CD4-positive, alpha-beta T cell treated with Interleukin-15 for 4 hours (primary cell): Measurements from ENCODE around the gene ETV3.
"Not testable (repeated sequence)": the region's sequence is repeated elsewhere in the genome, so short reads cannot be mapped to it uniquely, and the experiment has no call there.

Experiments
- DNase-seq: peaks from one replicate; pipeline ENCODE4 v3.0.0-alpha.2; 2020; ENCODE audit warnings: low spot score

The ETV3 gene

DNA sequence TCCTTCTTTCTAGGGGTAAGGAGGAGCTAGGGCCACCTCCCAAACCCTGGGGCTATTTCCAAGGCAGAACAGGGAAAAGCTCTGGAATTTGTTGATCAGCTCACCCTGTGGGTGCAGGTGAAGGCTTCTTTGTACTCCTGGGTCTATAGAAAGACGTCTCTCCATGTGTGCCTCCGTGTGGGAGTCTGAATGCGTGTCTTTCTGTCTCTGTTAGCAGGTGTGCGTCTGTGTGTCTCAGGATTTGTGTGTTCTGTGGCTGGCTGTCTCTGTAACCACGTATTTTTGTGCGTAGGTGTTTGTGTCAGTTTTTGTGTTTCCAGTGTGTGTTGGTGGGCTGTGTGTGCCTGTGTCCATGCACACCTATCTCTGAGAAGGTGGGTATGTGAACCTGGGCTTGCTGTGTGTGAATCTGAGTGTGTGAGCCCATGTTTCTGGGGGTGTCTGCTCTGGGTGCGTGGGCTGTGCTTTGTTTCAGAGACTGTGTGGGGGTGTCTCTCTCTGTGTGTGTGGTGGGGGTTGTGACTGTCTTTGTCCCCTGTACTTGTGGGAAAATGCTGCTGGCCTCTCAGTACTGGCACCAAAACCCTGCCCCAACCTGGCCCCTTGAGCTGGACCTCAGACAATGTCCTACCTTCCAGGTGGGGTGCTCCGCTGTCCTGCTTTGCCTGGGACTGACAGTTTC lies 25.9 kb downstream of the ETV3 start:
- no peak for DNase-seq

- DNase-seq, result no peak
These were observed 26.6 kb downstream of the ETV3 start for GRCh38 chr1:157111396-157112165.

- no peak for DNase-seq
These were observed 27.5 kb downstream of the ETV3 start for GRCh38 chr1:157110686-157111085.

GRCh38 chr1:157110003-157110402 lies 28.2 kb downstream of the ETV3 start:
- no peak for DNase-seq

- no peak for DNase-seq
These were observed 29.7 kb downstream of the ETV3 start for GRCh38 chr1:157108448-157108847.

DNA sequence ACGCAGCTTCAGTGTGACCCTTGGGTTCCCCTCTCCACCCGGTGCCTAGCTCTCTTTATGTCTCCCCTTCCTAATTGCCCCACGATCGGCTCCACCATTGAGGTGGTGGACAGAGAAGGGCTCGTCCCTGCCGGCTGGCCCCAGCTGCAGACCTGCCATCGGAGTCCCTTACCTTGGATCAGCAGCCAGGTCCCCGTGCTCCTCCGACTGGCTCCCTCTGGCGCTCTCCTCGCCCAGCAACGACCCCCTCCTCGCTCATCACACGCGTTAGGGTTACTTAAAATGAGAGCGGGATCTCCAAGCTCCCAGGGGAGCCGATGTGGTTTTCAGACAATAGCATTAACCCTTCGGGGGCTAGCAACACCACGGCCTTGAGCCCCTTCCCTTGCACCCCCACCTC lies 30.5 kb downstream of the ETV3 start:
- DNase-seq, result no peak

DNA sequence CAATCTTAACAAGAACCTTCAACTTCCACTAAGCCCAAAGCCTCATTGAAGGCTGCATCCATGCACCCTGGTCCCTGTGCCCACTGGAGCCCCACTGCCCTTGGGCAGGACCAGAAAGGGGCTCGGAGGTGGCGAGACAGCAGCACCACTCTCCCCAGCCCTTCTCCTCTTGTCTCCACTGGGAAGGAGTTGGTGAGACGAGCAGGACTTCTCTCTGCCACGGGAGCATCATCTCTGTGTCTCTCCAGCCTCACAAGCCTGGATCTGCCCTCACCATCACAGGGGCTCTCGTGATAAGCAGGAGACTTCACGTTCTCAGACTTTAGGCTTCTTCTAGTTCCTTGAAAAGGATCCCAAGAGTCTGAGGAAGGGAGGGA lies 31.4 kb downstream of the ETV3 start:
- DNase-seq, result no peak

DNA sequence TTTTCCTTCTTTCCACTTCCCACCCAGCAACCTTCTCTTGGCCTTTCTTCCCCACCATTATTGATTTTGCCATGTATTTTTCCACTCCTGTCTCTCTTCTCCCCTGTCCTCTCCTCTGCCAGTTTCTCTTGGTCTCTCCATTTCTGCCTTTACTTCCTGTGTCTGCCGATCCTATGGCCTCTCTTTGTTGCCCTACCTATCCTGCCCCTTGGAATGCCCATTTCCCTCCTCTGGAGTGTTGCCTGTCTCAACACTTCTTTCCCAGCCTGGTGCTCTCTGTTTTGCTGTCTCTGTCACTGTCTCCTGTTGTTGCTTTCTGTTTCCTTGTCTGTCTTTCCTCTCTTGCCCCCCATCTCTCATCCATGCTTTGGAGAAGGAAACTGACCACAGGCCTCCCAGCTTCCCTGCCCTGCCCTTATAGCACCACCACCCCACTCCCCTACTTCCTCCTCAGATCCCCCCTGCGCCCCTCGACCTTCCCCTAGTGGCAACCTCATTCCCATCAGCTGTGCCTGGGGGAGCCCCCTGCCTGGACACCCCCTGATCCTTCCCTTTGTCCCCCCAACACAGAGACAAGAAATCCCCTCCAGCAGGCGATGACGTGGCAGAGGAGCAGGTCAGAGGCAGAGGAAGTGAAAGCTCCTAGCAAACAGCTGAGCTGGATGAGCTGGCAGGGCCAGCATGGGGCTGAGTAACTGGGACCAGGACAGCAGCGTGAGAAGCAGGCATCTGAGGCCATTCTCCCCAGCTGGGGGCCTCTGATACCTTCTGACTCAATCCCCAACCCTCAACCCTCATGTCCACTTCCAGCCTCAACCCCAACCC lies 32.0 kb downstream of the ETV3 start:
- peak; percentile 14 for DNase-seq

DNA sequence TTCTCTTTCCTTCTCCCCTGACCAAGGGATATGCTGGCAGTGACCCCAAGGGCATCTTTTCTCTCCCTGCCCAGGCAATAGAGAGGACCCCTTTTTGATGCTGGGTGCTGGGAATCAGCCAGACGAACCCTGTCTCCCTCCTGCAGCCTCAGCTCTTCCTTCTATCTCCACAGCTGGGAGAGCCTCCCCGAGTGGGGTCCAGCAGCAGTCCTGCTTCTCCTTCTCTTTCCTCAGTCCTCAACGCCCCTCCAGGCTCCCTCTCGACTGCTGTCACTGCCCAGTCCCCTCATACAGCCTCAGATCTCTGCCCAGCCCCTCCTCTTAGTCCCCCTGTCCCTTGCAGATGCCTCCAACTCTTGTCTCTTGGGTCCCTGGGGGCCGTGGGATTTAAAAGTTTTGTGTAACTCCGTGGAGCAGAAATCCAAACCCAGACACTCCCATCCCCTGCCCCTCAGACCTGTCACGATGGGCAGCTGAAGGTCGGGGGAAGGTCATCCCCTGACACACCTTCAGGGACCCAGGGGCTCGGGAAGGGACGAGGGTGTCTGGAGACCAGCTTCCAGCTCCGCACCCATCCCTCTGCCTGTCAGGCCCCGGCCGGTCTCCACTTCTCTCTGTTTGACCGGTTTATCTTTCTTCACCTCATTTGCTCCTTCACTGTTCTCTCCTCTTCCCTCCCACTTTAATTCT lies 32.8 kb downstream of the ETV3 start:
- DNase-seq, result no peak

- no peak for DNase-seq
These were observed 33.4 kb downstream of the ETV3 start for GRCh38 chr1:157104598-157105293.

DNA sequence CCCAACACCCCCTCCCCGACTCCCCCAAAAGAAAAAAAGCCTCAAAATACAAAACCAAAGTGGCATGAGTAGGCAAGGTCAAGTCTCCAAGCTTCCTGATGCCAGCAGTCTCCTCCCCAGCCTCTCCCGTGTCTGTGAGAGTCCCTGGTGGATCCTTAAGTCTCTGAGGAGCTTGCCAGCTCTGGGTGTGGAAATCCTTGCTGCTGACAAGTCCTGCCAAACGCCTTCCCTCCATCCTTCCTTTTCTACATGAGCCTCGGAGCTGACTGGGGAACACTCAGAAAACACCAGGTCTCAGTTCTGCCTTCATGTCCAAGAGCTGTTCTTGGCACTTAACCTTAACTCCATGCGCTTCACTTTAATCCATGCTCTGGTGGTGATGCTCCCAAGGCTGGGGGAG lies 34.9 kb downstream of the ETV3 start:
- no peak for DNase-seq

DNA sequence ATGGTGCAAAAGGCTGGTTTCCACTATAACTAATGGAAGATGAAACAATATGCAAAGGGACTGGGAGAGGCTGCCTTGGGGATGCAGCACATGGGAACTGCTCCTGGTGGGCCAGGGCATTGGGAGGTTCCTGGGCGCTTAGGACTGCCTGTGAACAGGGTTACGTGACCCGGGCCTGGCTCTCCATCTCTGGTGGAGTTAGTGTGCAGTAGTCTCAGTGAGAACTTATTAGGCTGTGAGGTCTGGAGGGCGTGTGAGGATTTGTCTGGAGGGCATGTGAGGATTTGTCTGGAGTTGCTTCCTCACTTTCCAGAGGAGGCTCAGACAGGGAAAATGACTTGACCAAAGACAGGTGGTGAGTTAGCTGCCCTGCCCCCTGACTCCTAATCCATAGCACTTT lies 37.0 kb downstream of the ETV3 start:
- DNase-seq, result no peak

DNA sequence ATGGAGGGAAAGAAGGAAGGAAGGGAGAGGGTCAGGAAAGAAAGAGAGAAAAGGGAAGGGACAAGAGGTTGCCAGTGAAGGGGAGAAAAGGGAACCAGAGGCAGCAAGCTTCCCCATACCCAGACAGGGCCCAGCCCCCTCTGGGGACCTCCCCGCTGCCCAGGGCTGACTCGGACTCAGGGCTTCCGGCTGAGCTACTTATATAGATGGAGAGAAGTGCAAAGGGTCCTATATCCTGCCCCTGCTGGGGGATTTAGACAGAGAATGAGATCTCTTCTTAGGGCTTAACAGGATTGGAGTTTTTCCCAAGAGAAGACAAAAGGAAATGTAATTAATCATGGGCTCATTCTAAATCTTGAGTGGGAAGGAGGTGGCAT lies 38.6 kb downstream of the ETV3 start, which contains the start of gene ETV3L:
Gene ETV3L (minus strand): TSS at position 176 of the 377 bp plus-strand sequence. CDS start 285 bp downstream, outside the sequence.
- no peak for DNase-seq

DNA sequence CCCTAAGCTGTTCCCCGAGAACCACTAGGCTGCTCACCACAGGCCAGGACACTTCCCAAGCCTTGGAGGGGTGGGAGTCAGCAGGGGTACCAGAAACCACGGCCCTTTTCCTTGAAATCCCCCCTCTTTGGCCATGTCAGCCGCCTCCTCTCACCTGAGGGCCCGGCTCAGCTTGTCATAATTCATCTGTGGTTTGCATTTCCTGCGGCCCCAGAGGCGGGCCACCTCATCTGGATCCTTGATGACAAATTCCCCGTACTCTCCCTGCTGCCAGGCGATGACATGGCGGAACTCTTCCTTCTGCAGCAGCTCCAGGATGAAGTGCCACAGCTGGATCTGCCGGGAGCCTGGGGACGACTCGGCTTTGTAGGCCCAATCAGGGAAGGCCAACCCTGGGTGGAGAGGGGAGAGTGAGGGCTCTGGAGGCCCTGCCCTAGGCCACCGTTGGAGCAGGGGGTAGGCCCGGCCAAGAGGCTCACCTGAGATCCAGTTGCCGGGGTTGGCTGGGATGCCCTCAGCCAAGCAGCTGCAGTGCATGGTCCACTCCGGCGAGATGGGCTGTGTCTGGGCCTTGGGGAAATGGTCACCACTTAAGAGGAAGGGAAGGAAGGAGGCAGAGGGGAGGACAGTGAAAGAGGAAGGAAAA lies 39.1 kb downstream of the ETV3 start:
- DNase-seq, result not testable (repeated sequence)

DNA sequence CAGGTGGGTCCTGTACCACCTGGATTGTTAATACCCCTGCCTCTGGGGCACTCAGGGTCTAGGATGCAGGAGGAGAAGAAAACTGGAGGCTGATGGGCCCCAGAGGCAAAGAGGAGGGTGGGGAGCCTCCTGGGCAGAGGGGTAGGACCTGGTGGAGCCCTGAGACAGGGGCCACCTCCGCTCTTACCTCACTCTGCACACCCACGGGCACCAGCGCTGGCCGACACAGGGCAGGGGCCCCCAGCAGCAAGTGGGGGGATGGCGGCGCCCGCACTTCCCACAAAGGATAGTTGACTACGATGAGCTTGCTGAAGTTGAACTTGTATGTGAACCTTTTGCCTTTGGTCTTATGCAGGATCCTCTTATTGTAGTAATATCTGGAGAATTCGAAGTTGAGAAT lies 39.7 kb downstream of the ETV3 start:
- DNase-seq, result no peak

DNA sequence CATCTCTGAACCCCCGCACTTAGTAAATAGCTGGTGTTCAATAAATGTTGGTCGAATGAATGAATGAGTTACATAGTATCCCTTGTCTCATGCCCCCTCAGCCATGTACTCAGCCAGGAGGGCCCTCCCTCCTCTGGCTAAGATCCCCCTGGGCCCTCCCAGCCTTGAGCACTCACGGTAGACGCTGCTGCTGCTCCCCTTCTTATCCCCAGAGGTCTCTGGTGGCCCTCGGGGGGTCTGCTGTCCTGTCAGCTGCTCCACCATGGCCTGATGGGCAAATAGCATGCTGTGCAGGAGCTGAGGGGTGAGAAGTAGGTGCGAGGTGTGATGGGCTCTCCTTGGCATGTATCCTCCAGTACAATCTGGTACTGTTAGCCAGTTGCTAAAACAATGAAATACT lies 40.5 kb downstream of the ETV3 start:
- DNase-seq, result no peak

- DNase-seq, result no peak
These were observed 41.3 kb downstream of the ETV3 start for GRCh38 chr1:157096881-157097280.

DNA sequence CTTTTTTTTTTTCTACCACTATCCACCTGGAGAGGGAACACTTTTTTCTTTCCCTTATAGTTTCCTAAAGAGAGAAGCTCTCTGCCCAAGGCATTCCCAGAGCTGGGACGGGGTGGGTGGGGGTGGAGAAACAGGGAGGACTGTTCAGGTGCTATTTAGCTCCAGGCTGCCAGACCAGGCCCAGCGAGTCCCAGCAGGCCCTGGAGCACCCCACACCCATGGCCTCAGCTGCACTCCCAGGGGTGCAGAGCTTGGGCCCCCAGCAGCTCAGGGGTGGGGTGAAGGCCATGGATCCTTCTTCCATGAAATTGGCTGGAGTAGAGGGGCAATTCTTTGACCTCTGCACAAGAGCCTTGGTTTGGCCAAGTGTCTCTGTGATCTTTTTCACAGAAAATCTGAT lies 42.6 kb downstream of the ETV3 start:
- DNase-seq, result no peak

- no peak for DNase-seq
These were observed 43.1 kb downstream of the ETV3 start for GRCh38 chr1:157095091-157095490.

DNA sequence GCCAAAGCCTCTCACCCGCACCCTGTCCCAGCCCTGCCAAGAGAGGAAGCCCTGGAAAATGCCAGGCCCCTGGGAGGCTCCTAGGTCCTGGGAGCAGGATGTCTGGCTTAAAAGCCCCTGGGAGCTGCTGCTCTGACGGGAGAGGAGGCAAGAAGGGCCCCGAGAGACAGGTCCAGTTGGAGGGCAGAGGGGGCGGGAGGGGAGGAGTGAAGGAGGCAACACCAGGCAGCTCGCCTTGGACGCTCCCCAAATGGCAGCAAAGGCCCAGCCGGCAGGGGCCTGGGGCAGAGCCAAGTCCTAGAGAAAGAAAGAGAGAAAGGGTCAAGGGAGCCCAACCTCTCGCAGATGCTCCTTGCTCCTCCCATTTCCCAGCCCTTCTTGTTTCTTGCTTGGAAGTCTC lies 45.4 kb downstream of the ETV3 start:
- no peak for DNase-seq

DNA sequence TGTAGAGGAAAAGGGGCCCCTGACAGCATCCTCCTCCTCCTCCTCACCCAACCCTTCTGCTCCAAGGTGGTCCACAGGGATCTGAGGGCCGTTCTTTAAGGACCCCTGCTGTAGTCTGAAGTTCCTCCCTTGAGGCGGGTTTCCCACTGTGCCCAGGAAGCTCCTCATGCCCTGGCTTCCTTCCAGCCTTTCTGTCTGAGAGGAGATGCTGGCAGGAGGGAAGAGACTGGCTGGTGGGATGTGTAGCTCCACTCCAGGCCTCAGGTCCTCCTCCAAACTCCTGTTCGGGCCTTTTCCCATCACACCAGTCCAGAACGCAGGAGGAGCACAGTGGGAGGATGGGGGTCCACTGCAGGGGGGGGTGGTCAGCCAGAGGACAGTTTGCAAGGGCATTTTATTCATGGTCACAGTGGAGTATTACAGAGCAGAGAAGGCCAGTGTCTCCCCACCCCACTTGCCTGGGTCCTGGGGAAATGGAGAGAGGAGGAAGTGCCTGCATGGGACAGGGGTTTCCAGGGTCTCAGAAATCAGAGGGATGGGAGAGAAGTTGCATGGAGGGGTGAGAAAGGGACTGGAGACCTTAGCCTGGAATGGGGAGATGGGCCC lies 46.4 kb downstream of the ETV3 start:
- DNase-seq, result no peak
